Panc1 (cell line): ENCODE data around the gene JRKL.

ENCODE experiments used
- CTCF ChIP-seq: fragments of 450-650 bp; IDR thresholded peaks from 2 replicates; pipeline ENCODE4 v1.5.1; 2017; ENCODE audit warnings: mild to moderate bottlenecking
- REST ChIP-seq, 2 experiments: IDR thresholded peaks; 2 replicates each; pipeline ENCODE4 v1.6.1; 2011 to 2012; ENCODE audit warnings: low read depth in 2 of 2, control low read depth in 1 of 2, low read length in 1 of 2, mild to moderate bottlenecking in 1 of 2, moderate library complexity in 1 of 2; ENCODE audit not compliant: insufficient read depth in 1 of 2
- TCF7L2 ChIP-seq: IDR thresholded peaks from 2 replicates; pipeline ENCODE4 v1.6.1; 2011; ENCODE audit warnings: mild to moderate bottlenecking, low read depth, low read length, inconsistent platforms

DNA sequence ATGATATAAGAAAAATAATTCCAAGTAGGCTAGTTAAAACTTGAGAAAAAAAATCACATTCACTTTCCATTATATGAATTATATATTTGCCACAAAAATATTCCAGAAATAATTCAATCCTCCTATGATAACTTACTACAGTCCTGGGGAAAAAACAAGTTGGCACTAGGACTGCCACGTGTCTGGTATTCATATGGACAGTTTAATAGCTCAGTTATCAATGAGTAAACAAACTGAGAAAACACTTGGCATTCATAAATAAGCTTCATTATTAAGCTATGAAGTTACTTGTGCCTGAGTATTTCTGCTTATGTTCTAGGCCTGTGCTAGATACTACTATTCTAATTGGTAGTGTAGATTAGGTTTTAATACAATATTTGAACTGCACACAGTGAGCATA lies 24.3 kb upstream of the JRKL start:
- TF ChIP-seq CTCF (no peak), TCF7L2 (no peak), REST (IDR thresholded peaks at IDR 0.05; ENCODE audit: insufficient read depth in 1 of 2, low read depth in 2 of 2, low read length in 1 of 2) (no peak)
